Panc1 (cell line): ENCODE measurements around the gene RIC8B.

Experiments used
- CTCF ChIP-seq: fragments of 450-650 bp; IDR thresholded peaks from 2 replicates; pipeline ENCODE4 v1.5.1; 2017; ENCODE audit warnings: mild to moderate bottlenecking
- POLR2AphosphoS5 ChIP-seq: IDR thresholded peaks from 2 replicates; pipeline ENCODE4 v1.6.1; 2012; ENCODE audit warnings: mild to moderate bottlenecking, low read depth, low read length, moderate library complexity
- REST ChIP-seq, 2 experiments: IDR thresholded peaks; 2 replicates each; pipeline ENCODE4 v1.6.1; 2011 to 2012; ENCODE audit warnings: low read depth in 2 of 2, control low read depth in 1 of 2, low read length in 1 of 2, mild to moderate bottlenecking in 1 of 2, moderate library complexity in 1 of 2; ENCODE audit not compliant: insufficient read depth in 1 of 2
- TCF7L2 ChIP-seq: IDR thresholded peaks from 2 replicates; pipeline ENCODE4 v1.6.1; 2011; ENCODE audit warnings: mild to moderate bottlenecking, low read depth, low read length, inconsistent platforms

DNA sequence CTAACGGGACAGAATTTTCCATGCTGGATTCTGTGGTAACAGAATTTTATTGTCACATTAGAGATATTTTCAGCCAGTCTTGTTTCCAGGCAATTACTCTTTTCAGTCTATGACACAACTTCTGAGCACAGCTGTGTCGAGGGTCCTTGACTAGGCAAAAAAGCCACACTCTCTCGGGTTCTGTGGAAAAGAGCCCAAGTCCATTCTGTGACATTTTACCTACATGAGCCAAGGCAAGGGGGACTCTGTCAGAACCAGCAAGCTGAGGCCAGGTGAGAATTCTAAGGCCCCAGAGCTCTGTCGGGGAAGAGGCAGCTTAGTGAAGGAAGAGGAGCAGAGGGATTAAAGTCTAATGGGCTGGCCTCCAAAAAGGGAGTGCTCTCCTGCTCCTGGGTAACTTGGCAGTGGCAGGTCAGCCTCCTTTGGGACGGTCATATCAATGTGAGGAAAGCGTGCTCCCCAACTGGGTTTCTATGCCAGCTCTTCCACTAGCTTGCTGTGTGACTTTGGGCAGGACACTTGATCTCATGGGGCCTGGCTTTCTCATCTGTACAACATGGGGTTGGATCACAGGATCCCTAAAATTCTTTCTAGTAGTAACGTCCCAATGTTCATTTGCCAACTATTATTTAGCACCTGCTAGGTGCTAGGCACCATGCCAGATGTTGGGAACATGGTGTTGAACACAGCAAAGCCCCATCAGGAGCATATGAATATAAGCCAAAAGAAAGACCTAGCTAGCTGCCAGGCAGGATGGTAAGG is 16.0 kb upstream of the RIC8B start:
- TF ChIP-seq CTCF (no peak), TCF7L2 (no peak), POLR2AphosphoS5 (no peak), REST (IDR thresholded peaks at IDR 0.05; ENCODE audit: insufficient read depth in 1 of 2, low read depth in 2 of 2, low read length in 1 of 2) (no peak)
